Measurements from ENCODE around the gene ATP11A. TPM values are rescaled to one million over a fixed set of nuclear protein-coding genes. Genes with fewer than 3 reads are reported as not detected.

ATP11A gene
- total RNA-seq, 2 donors from 2014 or later = 33.8 to 41.0 TPM

- no peaks in the 10 kb centered on the region for H3K4me1 Mint-ChIP-seq (ENCODE audit: low read depth)
- H3K27me3 Mint-ChIP-seq (ENCODE audit: low read depth) = peaks cover 10% of the 10 kb centered on the region
- no peaks in the 10 kb centered on the region for H3K36me3 Mint-ChIP-seq (ENCODE audit: insufficient read depth in 2 of 2)
- no peaks in the 10 kb centered on the region for H3K9me3 Mint-ChIP-seq
- H3K4me3 Mint-ChIP-seq = no peak overlapping the region
- no peak overlapping the region for H3K27ac Mint-ChIP-seq
- ATAC-seq (replicated peaks in 1 of 2) (no peak), DNase-seq (no peak)
Measured at GRCh38 chr13:112889351-112890290, 199.8 kb downstream of the ATP11A start.

GRCh38 chr13:112890316-112891145, 200.7 kb downstream of the ATP11A start:
- no peak for DNase-seq
- Mint-ChIP-seq H3K4me3 (no peak overlapping the region), H3K27me3 (ENCODE audit: low read depth) (peaks cover 10% of the 10 kb centered on the region), H3K4me1 (ENCODE audit: low read depth) (no peaks in the 10 kb centered on the region), H3K36me3 (ENCODE audit: insufficient read depth in 2 of 2) (no peaks in the 10 kb centered on the region), H3K9me3 (no peaks in the 10 kb centered on the region), H3K27ac (no peak overlapping the region)
- ATAC-seq (replicated peaks in 1 of 2) = no peak

- H3K27me3 Mint-ChIP-seq (ENCODE audit: low read depth) = peaks cover 15% of the 10 kb centered on the region
- no peaks in the 10 kb centered on the region for H3K36me3 Mint-ChIP-seq (ENCODE audit: insufficient read depth in 2 of 2)
- DNase-seq (no peak), ATAC-seq (replicated peaks in 1 of 2) (no peak)
- H3K4me3 Mint-ChIP-seq = no peak overlapping the region
- H3K9me3 Mint-ChIP-seq = no peaks in the 10 kb centered on the region
- H3K27ac Mint-ChIP-seq = no peak overlapping the region
- no peaks in the 10 kb centered on the region for H3K4me1 Mint-ChIP-seq (ENCODE audit: low read depth)
Measured at GRCh38 chr13:112891477-112892401, 201.9 kb downstream of the ATP11A start.

- Mint-ChIP-seq H3K36me3 (ENCODE audit: insufficient read depth in 2 of 2) (no peaks in the 10 kb centered on the region), H3K27ac (no peak overlapping the region), H3K4me1 (ENCODE audit: low read depth) (no peaks in the 10 kb centered on the region), H3K9me3 (no peaks in the 10 kb centered on the region), H3K27me3 (ENCODE audit: low read depth) (peaks cover 15% of the 10 kb centered on the region), H3K4me3 (no peak overlapping the region)
- ATAC-seq (replicated peaks in 1 of 2) (no peak), DNase-seq (no peak)
Measured at GRCh38 chr13:112892426-112893206, 202.8 kb downstream of the ATP11A start.

- no peaks in the 10 kb centered on the region for H3K4me1 Mint-ChIP-seq (ENCODE audit: low read depth)
- no peak overlapping the region for H3K4me3 Mint-ChIP-seq
- H3K36me3 Mint-ChIP-seq (ENCODE audit: insufficient read depth in 2 of 2) = no peaks in the 10 kb centered on the region
- no peak overlapping the region for H3K27ac Mint-ChIP-seq
- DNase-seq (no peak), ATAC-seq (replicated peaks in 1 of 2) (no peak)
- no peaks in the 10 kb centered on the region for H3K9me3 Mint-ChIP-seq
- peaks cover 15% of the 10 kb centered on the region for H3K27me3 Mint-ChIP-seq (ENCODE audit: low read depth)
Measured at GRCh38 chr13:112893207-112893569, 203.3 kb downstream of the ATP11A start.

- Mint-ChIP-seq H3K36me3 (ENCODE audit: insufficient read depth in 2 of 2) (no peaks in the 10 kb centered on the region), H3K4me3 (peak overlapping the region in 1 of 2 donors; percentile 45), H3K27ac (no peak overlapping the region), H3K9me3 (no peaks in the 10 kb centered on the region), H3K4me1 (ENCODE audit: low read depth) (no peaks in the 10 kb centered on the region), H3K27me3 (ENCODE audit: low read depth) (peaks cover 15% of the 10 kb centered on the region)
- ATAC-seq (replicated peaks in 1 of 2) (peak; percentile 69 to 72), DNase-seq (peak; percentile 34 to 41)
Measured at GRCh38 chr13:112893570-112894422, 204.0 kb downstream of the ATP11A start.

- H3K27ac Mint-ChIP-seq = no peak overlapping the region
- H3K27me3 Mint-ChIP-seq (ENCODE audit: low read depth) = peaks cover 15% of the 10 kb centered on the region
- H3K9me3 Mint-ChIP-seq = no peaks in the 10 kb centered on the region
- H3K36me3 Mint-ChIP-seq (ENCODE audit: insufficient read depth in 2 of 2) = no peaks in the 10 kb centered on the region
- H3K4me3 Mint-ChIP-seq = no peak overlapping the region
- ATAC-seq (replicated peaks in 1 of 2) (no peak), DNase-seq (no peak)
- no peaks in the 10 kb centered on the region for H3K4me1 Mint-ChIP-seq (ENCODE audit: low read depth)
Measured at GRCh38 chr13:112894423-112894672, 204.5 kb downstream of the ATP11A start.

GRCh38 chr13:112894673-112895481, 205.0 kb downstream of the ATP11A start:
- ATAC-seq (replicated peaks in 1 of 2) (peak; percentile 6 to 31), DNase-seq (no peak)
- H3K4me1 Mint-ChIP-seq (ENCODE audit: low read depth) = no peaks in the 10 kb centered on the region
- H3K9me3 Mint-ChIP-seq = no peaks in the 10 kb centered on the region
- no peaks in the 10 kb centered on the region for H3K36me3 Mint-ChIP-seq (ENCODE audit: insufficient read depth in 2 of 2)
- H3K27me3 Mint-ChIP-seq (ENCODE audit: low read depth) = peaks cover 15% of the 10 kb centered on the region
- no peak overlapping the region for H3K27ac Mint-ChIP-seq
- H3K4me3 Mint-ChIP-seq = peak overlapping the region; percentile 51 to 59

- no peak for ATAC-seq (replicated peaks in 1 of 2)
- H3K4me1 Mint-ChIP-seq (ENCODE audit: low read depth) = no peaks in the 10 kb centered on the region
- no peak for DNase-seq
- no peaks in the 10 kb centered on the region for H3K36me3 Mint-ChIP-seq (ENCODE audit: insufficient read depth in 2 of 2)
- peak overlapping the region in 1 of 2 donors; percentile 59 for H3K4me3 Mint-ChIP-seq
- no peak overlapping the region for H3K27ac Mint-ChIP-seq
- no peaks in the 10 kb centered on the region for H3K9me3 Mint-ChIP-seq
- peaks cover 15% of the 10 kb centered on the region for H3K27me3 Mint-ChIP-seq (ENCODE audit: low read depth)
Measured at GRCh38 chr13:112895521-112896465, 206.0 kb downstream of the ATP11A start.

GRCh38 chr13:112896736-112897602, 207.1 kb downstream of the ATP11A start:
- Mint-ChIP-seq H3K36me3 (ENCODE audit: insufficient read depth in 2 of 2) (no peaks in the 10 kb centered on the region), H3K4me3 (no peak overlapping the region), H3K27ac (no peak overlapping the region), H3K9me3 (no peaks in the 10 kb centered on the region), H3K27me3 (ENCODE audit: low read depth) (peaks cover 15% of the 10 kb centered on the region), H3K4me1 (ENCODE audit: low read depth) (no peaks in the 10 kb centered on the region)
- ATAC-seq (replicated peaks in 1 of 2) (no peak), DNase-seq (no peak)

All from activated T-cell treated with anti-CD3 and anti-CD28 coated beads, Interleukin-2, amount 50 U/mL, for 72 hours (primary cell).